ENCODE results near the gene MT1F. TPM values are rescaled to one million over a fixed set of nuclear protein-coding genes. Genes with fewer than 3 reads are reported as not detected.

MT1F gene
- total and polyA plus RNA-seq, 2 donors from 2014 or later: 53.3 to 312 TPM

GRCh38 chr16:56649271-56649670 is 8.5 kb upstream of the MT1F start:
- H3K27me3 ChIP-seq (ENCODE audit: control insufficient read depth, insufficient read depth, low read length): peaks cover 30% of the 10 kb centered on the region
- no peak overlapping the region for H3K27ac ChIP-seq (ENCODE audit: low read depth in 2 of 2, low read length in 2 of 2)
- H3K4me1 ChIP-seq (ENCODE audit: control insufficient read depth in 2 of 3, insufficient read depth in 2 of 3, low read depth in 1 of 3, low read length in 3 of 3): peaks cover 0 to under 1% (median 0%) of the 10 kb centered on the region in 3 donors
- no peak for DNase-seq
- no peak for FAIRE-seq
- no peak overlapping the region for H3K9ac ChIP-seq (ENCODE audit: low read length in 3 of 3)
- intact Hi-C loops (cut with DNase I): no loop called here
- H3K4me3 ChIP-seq (ENCODE audit: low read length in 3 of 3): no peak overlapping the region
- H3K36me3 ChIP-seq (ENCODE audit: control insufficient read depth in 2 of 3, insufficient read depth in 3 of 3, low read length in 3 of 3): no peaks in the 10 kb centered on the region
- TF ChIP-seq, protein P1, sequence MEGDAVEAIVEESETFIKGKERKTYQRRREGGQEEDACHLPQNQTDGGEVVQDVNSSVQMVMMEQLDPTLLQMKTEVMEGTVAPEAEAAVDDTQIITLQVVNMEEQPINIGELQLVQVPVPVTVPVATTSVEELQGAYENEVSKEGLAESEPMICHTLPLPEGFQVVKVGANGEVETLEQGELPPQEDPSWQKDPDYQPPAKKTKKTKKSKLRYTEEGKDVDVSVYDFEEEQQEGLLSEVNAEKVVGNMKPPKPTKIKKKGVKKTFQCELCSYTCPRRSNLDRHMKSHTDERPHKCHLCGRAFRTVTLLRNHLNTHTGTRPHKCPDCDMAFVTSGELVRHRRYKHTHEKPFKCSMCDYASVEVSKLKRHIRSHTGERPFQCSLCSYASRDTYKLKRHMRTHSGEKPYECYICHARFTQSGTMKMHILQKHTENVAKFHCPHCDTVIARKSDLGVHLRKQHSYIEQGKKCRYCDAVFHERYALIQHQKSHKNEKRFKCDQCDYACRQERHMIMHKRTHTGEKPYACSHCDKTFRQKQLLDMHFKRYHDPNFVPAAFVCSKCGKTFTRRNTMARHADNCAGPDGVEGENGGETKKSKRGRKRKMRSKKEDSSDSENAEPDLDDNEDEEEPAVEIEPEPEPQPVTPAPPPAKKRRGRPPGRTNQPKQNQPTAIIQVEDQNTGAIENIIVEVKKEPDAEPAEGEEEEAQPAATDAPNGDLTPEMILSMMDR (IDR thresholded peaks at IDR 0.05; ENCODE audit: borderline replicate concordance, extremely low read depth, insufficient read depth): no peak
- no peaks in the 10 kb centered on the region for H3K9me3 ChIP-seq (ENCODE audit: control insufficient read depth in 2 of 3, insufficient read depth in 1 of 3, low read length in 3 of 3)

DNA sequence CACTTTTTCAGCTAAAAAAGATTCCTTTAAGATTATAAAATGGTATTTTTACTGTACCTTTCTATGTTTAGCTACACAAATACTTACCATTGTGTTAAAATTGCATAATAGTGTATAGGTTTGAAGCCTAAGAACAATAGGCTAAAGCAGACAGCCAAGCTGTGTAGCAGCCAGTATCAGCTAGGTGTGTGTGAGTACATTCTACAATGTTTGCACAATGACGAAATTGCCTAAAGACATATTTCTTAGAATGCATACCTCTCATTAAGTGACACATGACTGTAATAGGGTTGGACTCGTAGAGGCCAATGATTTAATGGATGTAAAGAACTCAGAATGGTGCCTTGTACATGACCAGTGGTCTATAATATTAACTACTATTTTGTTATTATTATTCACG is 7.9 kb upstream of the MT1F start:
- no peaks in the 10 kb centered on the region for H3K9me3 ChIP-seq (ENCODE audit: control insufficient read depth in 2 of 3, insufficient read depth in 1 of 3, low read length in 3 of 3)
- FAIRE-seq (no peak), DNase-seq (no peak)
- H3K27me3 ChIP-seq (ENCODE audit: control insufficient read depth, insufficient read depth, low read length): peaks cover 24% of the 10 kb centered on the region
- H3K36me3 ChIP-seq (ENCODE audit: control insufficient read depth in 2 of 3, insufficient read depth in 3 of 3, low read length in 3 of 3): no peaks in the 10 kb centered on the region
- H3K4me1 ChIP-seq (ENCODE audit: control insufficient read depth in 2 of 3, insufficient read depth in 2 of 3, low read depth in 1 of 3, low read length in 3 of 3): no peaks in the 10 kb centered on the region
- no peak overlapping the region for H3K4me3 ChIP-seq (ENCODE audit: low read length in 3 of 3)
- intact Hi-C loops (cut with DNase I): no loop called here
- no peak overlapping the region for H3K9ac ChIP-seq (ENCODE audit: low read length in 3 of 3)
- TF ChIP-seq, protein P1 (IDR thresholded peaks at IDR 0.05; ENCODE audit: borderline replicate concordance, extremely low read depth, insufficient read depth): no peak
- no peak overlapping the region for H3K27ac ChIP-seq (ENCODE audit: low read depth in 2 of 2, low read length in 2 of 2)

DNA sequence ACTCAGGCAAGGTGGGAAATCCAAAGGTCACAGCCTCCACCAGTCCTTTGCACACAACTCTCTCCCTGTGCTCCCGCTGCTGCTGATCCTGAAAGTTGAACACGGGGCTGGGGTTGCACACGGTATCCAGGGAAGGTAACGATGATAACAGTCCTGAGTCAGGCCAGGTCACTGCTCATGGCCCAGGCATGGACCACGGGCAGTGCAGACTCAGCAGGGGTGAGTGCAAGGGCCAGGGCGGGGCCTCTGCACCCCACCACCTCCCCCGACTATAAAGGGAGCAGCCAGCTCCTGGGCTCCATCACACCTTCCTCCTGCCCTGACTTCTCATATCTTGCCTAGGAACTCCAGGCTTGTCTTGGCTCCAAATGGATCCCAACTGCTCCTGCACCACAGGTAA is 6.2 kb upstream of the MT1F start, which contains the start of gene MT1B:
Gene MT1B (plus strand): TSS at position 301 of the 400 bp plus-strand sequence. CDS start 68 bp downstream, at position 369.
- Histone ChIP-seq H3K27ac (ENCODE audit: low read depth in 2 of 2, low read length in 2 of 2) (no peak within 1 kb of the TSS), H3K4me1 (ENCODE audit: control insufficient read depth in 2 of 3, insufficient read depth in 2 of 3, low read depth in 1 of 3, low read length in 3 of 3) (no peaks in the 10 kb centered on the region), H3K27me3 (ENCODE audit: control insufficient read depth, insufficient read depth, low read length) (peaks cover 12% of the 10 kb centered on the region), H3K4me3 (ENCODE audit: low read length in 3 of 3) (no peak within 1 kb of the TSS), H3K9me3 (ENCODE audit: control insufficient read depth in 2 of 3, insufficient read depth in 1 of 3, low read length in 3 of 3) (no peaks in the 10 kb centered on the region), H3K9ac (ENCODE audit: low read length in 3 of 3) (no peak within 1 kb of the TSS), H3K36me3 (ENCODE audit: control insufficient read depth in 2 of 3, insufficient read depth in 3 of 3, low read length in 3 of 3) (no peaks in the 10 kb centered on the region)
- intact Hi-C loops (cut with DNase I): no loop called here
- TF ChIP-seq, protein P1 (IDR thresholded peaks at IDR 0.05; ENCODE audit: borderline replicate concordance, extremely low read depth, insufficient read depth): no peak
- FAIRE-seq: no peak
- no peak for DNase-seq

- Histone ChIP-seq H3K36me3 (ENCODE audit: control insufficient read depth in 2 of 3, insufficient read depth in 3 of 3, low read length in 3 of 3) (no peaks in the 10 kb centered on the region), H3K27me3 (ENCODE audit: control insufficient read depth, insufficient read depth, low read length) (peaks cover 5% of the 10 kb centered on the region), H3K27ac (ENCODE audit: low read depth in 2 of 2, low read length in 2 of 2) (no peak overlapping the region), H3K4me1 (ENCODE audit: control insufficient read depth in 2 of 3, insufficient read depth in 2 of 3, low read depth in 1 of 3, low read length in 3 of 3) (no peaks in the 10 kb centered on the region), H3K9me3 (ENCODE audit: control insufficient read depth in 2 of 3, insufficient read depth in 1 of 3, low read length in 3 of 3) (no peaks in the 10 kb centered on the region), H3K4me3 (ENCODE audit: low read length in 3 of 3) (no peak overlapping the region), H3K9ac (ENCODE audit: low read length in 3 of 3) (no peak overlapping the region)
- FAIRE-seq (no peak), DNase-seq (no peak)
- TF ChIP-seq, protein P1 (IDR thresholded peaks at IDR 0.05; ENCODE audit: borderline replicate concordance, extremely low read depth, insufficient read depth): no peak
- intact Hi-C loops (cut with DNase I): no loop called here
Observed at GRCh38 chr16:56652600-56652999, 5.2 kb upstream of the MT1F start.
